Measurements from ENCODE around the gene C2orf49.

GRCh38 chr2:105390454-105390853, 53.1 kb downstream of the C2orf49 start:
- TF ChIP-seq CTCF (IDR thresholded peaks at IDR 0.05; ENCODE audit: insufficient read depth, low read depth, low read length) (no peak), EZH2 (IDR thresholded peaks at IDR 0.05; ENCODE audit: insufficient read depth, low read length) (no peak)
